AG08395 (cell line): Measurements from ENCODE around the gene GOLGA6L9.
"Not testable (repeated sequence)": the region's sequence is repeated elsewhere in the genome, so short reads cannot be mapped to it uniquely, and the experiment has no call there.

Source experiments
- DNase-seq: peaks from one replicate; pipeline ENCODE4 v3.0.0; 2012; ENCODE audit warnings: mixed read lengths, low spot score

GOLGA6L9 gene

DNA sequence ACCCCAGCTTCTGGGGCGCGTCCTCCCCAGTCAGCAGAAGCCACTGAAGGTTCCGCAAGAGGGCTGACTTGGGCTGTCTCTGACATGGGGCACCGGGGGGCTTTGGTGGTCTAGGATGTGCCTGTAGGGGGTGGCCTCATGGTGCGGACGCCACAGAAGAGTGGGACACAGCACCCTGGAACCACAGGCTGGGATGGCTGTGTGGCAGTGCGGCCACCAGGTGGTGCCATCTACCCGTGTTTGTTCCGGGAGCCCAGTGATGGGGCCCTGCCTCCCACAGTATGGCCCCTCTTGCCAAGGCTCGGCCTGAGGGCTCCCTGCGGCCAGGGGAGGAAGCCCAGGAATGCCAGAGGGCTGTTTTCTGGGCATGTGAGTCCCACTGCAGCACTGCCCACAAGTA is 38.6 kb downstream of the GOLGA6L9 start:
- not testable (repeated sequence) for DNase-seq

- DNase-seq: not testable (repeated sequence)
Observed at GRCh38 chr15:82469381-82469780, 39.8 kb downstream of the GOLGA6L9 start.

DNA sequence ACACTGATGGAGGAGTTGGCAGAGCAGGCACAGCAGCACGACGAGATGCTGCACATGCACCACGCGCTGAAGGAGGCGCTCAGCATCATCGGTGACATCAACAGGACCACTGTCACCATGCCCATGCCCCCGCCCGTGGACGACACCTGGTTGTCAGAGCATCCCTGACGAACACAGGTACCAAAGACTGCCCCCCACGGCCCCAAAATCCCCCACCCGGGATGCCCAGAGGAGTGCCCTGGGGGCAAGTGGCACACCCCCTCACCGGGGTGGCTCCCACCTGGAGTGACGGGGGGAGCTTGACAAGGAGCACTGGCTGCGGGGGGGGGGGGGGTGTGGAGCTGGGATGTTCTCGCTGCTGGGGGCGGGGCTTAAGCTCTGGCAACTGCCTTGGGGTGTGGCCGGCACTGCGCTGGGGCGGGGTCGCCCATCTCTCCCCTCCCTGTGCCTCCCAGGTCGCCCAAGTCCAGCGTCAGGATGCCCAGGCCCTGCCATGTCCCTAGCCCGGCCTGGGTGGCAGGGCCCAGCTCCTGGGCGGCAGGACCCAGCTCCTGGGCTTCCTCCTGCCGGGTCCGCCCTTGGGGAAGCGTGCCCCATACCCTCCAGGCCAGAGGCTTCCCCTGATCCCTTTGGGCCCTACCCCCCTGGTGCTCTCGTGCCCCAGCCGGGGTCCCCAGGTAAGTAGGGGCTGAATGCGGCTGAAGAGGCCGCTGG is 42.8 kb downstream of the GOLGA6L9 start:
- DNase-seq: not testable (repeated sequence)

DNA sequence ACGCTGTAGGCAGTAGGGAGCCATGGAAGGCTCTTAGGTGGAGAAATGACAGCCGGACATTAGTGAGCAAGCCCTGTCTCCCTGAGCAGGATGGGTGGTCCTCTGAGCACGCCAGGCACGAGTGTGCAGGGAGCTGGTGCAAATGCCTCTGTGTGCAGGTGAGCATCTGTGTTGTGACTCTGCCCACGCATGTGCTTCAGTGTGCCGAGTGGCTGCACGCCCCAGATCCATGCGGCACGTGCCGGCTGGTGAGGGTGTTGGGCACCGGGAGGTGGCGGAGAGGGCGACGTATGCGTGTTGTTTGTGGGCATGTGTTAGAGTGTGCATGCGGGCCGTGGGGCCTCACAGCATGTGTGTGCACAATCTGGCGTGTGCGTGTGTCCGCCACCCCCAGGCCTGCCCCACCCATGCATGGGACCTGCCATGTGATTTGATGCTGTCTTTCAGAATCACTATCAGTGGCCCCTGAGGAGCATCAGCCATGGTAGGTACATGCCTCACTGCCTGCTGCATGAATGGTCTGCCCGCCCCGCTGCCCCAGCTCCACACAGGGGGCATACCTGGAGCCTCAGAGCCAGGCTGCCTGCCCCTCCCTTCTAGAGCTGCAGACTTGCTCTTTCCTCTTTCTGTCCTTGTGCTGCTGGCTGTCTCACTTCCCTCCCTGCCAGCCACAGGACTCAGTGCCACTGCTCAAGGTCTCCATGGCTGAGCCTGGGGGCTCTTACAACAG is 45.1 kb downstream of the GOLGA6L9 start:
- DNase-seq: not testable (repeated sequence)

DNA sequence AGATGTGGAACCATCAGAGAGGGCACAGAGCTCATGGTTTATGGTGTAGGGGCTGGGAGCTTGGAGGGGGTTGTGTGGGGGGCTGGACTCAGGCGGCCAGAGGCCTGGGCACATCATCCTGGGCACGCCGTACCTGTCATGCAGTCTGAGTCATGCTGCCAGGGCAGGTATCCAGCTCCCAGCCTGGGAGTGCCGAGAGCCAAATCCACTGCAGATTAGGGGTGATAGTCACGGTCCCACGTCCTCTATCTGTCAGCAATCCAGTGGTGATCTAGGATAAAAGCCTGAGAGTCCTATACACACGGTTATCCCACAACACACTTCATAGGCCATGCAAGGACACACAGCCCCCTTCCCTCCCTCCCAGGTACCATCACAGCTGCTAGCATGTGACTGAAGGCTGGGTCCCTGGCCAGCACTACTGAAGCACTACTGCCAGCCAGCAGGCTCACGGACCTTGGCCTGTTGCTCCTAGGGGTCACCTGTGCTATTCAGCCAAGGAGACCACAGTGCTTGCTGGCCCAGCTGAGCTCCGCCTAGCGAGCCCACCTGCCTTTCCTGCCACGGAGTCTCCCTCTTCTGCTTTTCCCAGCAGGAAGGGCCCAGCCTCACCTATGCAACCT is 45.8 kb downstream of the GOLGA6L9 start:
- not testable (repeated sequence) for DNase-seq

DNA sequence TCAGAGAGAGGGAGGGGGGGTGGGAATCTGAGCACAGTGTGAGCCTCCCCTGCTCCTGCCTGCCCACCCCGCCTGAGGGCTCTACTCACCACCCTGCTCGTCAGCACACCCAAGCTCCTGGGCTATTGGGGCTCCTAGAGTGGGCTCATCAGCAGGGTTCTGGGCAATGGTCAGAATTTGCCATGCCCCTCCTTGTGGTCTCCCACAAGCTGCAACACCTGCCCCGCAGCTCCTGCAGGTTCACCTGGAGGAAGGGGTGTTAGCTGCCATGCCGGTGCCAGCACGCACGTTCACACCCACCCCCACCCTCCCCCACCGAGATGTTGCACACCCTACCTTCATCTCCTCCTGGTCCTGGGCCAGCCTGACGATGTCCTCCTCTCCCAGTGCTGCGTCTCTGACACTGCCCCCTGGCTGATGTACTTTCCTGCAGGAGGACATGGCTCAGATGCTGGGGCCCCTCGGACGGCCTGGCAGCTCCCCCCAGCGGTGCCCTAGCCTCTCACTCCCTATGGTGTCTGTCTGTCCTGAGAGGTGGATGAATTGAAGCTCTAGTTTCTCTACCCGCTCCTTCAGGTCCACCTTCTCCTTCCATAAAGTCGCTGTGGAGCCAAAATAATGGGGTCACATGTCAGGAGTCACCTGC is 47.2 kb downstream of the GOLGA6L9 start:
- not testable (repeated sequence) for DNase-seq

DNA sequence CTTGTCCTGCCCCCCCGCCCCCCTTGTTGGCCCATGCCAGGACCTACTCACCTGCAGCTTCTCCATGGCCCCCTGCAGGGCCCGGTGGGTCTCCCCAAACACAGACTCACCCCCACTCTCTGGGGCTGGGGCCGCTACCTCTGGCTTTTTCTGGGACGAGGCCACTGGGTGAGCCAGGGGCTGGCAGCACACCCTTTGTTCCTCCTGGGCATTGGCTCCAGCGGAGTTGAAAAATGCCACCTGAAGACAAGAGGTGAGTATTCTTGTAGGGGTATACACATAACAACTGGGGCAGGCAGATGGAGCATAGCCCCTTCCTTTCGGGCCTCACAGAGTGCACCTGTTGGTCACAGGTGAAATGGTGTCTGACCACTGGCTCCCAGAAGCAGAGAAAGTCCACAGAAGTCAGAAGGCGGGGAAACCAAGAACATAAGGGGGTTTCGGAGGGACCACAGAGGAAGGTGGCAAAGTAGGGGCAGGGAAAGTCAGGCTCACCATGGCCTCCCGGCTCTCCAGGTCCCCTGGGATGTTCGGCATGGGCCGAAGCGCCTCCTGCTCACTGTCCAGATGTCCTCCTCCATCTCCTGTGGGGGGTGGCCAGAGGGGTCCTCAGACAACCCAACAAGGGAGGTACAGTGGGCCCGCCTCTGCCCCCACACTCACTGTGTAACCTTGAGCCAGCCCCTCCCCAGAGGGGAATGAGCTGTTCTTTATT is 47.9 kb downstream of the GOLGA6L9 start:
- not testable (repeated sequence) for DNase-seq
